IgD-negative memory B cell (primary cell): Measurements from ENCODE around the gene TEX54. TPM values are rescaled to one million over a fixed set of nuclear protein-coding genes. Genes with fewer than 3 reads are reported as not detected.

Source experiments
- H3K27ac Mint-ChIP-seq, 3 donors: one replicate each; pipeline ENCODE4 v1.8.0; 2020 to 2022; ENCODE audit warnings: mild to moderate bottlenecking in 3 of 3, mixed read lengths in 3 of 3, moderate library complexity in 1 of 3
- H3K27me3 Mint-ChIP-seq: one replicate; pipeline ENCODE4 v1.8.0; 2021; ENCODE audit warnings: mixed read lengths
- H3K36me3 Mint-ChIP-seq: one replicate; pipeline ENCODE4 v1.8.0; 2020; ENCODE audit warnings: mild to moderate bottlenecking, mixed read lengths
- H3K4me1 Mint-ChIP-seq, 3 donors: one replicate each; pipeline ENCODE4 v1.8.0; 2020 to 2022; ENCODE audit warnings: mixed read lengths in 3 of 3, mild to moderate bottlenecking in 1 of 3
- H3K4me3 Mint-ChIP-seq, 4 donors: one replicate each; pipeline ENCODE4 v1.8.0; 2020 to 2022; ENCODE audit warnings: mild to moderate bottlenecking in 4 of 4, mixed read lengths in 4 of 4, moderate library complexity in 3 of 4
- H3K9me3 Mint-ChIP-seq, 3 donors: one replicate each; pipeline ENCODE4 v1.8.0; 2020 to 2021; ENCODE audit warnings: mixed read lengths in 3 of 3, mild to moderate bottlenecking in 1 of 3
- polyA plus RNA-seq: library from polyadenylated mRNA; unstranded; fragments of 300-500 nt; fragmentation: Illumina TruSeq; gene quantifications from one replicate; pipeline ENCODE4 v1.2.3, GENCODE V29; 2021

Gene TEX54
- polyA plus RNA-seq, 1 donor from 2014 or later: not detected

DNA sequence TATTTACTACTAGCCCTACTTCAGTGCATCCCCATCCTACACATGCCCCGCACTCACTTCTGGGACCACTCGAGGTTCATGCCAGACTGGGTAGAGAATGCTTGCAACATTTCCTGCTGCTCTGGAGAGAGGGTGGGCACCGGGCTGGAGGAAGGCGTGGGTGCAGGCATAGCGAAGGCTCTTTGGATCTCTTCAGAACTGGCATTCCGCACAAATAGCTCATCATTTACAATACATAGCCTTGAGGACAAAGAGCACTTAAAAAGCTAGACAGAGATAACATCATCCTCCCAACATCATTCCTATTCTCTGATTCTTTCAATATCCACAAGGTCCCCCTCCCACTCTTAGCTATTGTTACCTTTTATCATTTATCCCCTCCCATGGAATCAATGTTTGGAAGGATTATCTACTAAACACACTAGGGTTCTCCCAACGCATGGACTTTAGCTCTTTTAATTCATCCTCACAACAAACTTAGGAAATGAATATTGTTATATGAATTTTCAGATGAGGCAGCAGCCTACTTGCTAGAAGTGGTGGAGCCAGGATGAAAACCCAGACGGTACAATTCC is 38.4 kb downstream of the TEX54 start:
- H3K4me1 Mint-ChIP-seq: peaks cover 5 to 22% (median 20%) of the 10 kb centered on the region in 3 donors
- H3K36me3 Mint-ChIP-seq: peaks cover 1% of the 10 kb centered on the region
- H3K4me3 Mint-ChIP-seq: peak overlapping the region in 1 of 4 donors; percentile 11
- no peaks in the 10 kb centered on the region for H3K27me3 Mint-ChIP-seq
- H3K9me3 Mint-ChIP-seq: no peaks in the 10 kb centered on the region
- H3K27ac Mint-ChIP-seq: peak overlapping the region; percentile 19 to 73 (median 60)

- Mint-ChIP-seq H3K27me3 (no peaks in the 10 kb centered on the region), H3K9me3 (no peaks in the 10 kb centered on the region), H3K27ac (peak overlapping the region; percentile 89 to 94 (median 89)), H3K4me3 (peak overlapping the region; percentile 89 to 98 (median 92)), H3K4me1 (peaks cover 9 to 32% (median 27%) of the 10 kb centered on the region in 3 donors), H3K36me3 (peaks cover 1% of the 10 kb centered on the region)
These were observed 40.5 kb downstream of the TEX54 start for GRCh38 chr11:62792202-62792575.

DNA sequence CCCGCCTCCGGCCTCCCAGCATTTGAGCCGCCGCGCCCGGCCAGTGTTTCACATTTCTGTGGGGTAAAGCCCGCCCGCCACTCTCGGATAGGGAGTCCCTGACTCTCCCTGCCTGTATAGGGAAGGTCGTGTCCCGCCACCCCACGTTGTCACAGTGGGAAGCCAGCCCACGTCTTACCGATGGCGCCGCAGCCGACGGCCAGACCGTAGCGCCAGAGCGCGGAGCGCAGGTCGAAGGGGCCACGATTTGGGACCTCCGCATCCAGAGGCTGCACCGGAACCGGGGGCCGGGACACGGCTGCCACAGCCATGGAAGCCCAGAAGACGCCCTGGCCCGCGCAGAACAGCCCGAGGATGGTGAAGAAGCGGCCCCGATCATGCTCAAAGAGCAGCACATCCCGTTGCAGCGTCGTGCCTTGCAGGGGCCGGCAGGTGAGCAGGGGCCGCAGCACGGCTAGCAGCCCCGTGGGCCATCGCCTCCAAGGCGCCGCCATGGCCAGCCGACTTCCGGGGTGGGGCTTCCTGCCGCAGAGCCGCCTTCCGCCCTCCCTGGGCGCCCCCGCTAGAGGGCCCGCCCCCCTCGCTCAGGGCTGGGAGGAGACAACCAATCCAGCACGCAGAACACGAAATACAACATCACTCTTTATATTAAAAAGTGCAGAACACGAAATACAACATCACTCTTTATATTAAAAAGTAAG is 41.0 kb downstream of the TEX54 start, which contains the start of gene TMEM223:
TSS of gene TMEM223 (minus strand) at position 506 of the 701 bp plus-strand sequence. CDS start at position 494, 12 bp downstream.
- H3K36me3 Mint-ChIP-seq: peaks cover 1% of the 10 kb centered on the region
- peaks cover 9 to 32% (median 29%) of the 10 kb centered on the region in 3 donors for H3K4me1 Mint-ChIP-seq
- no peaks in the 10 kb centered on the region for H3K27me3 Mint-ChIP-seq
- peak within 1 kb of the TSS; percentile 89 to 94 (median 89) for H3K27ac Mint-ChIP-seq
- no peaks in the 10 kb centered on the region for H3K9me3 Mint-ChIP-seq
- peak within 1 kb of the TSS; percentile 89 to 98 (median 92) for H3K4me3 Mint-ChIP-seq

DNA sequence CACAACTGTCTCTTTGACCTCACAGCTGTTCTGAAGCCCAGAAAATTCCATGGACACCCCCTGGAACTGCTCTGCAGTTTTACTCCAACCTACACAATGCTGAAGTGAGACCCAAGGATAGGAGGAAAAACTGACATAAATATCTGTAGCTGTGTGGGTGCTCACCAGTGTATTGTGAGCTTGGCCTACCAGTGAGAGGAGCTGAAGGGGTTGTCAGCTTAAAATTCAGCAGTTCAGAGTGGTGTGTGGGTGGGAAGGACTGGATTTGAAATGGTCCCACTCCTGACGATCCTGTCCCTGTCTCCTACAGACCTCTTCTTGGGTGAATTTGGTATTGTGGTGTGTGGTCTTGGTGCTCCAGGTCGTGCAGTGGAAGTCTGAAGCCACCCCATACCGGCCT is 43.1 kb downstream of the TEX54 start:
- H3K4me3 Mint-ChIP-seq: peak overlapping the region; percentile 85 to 98 (median 96)
- H3K27ac Mint-ChIP-seq: peak overlapping the region in 2 of 3 donors; percentile 80 to 94
- H3K9me3 Mint-ChIP-seq: no peaks in the 10 kb centered on the region
- H3K4me1 Mint-ChIP-seq: peaks cover 9 to 40% (median 37%) of the 10 kb centered on the region in 3 donors
- no peaks in the 10 kb centered on the region for H3K27me3 Mint-ChIP-seq
- peaks cover 1% of the 10 kb centered on the region for H3K36me3 Mint-ChIP-seq

GRCh38 chr11:62788991-62789390 is 43.6 kb downstream of the TEX54 start:
- H3K4me1 Mint-ChIP-seq: peaks cover 9 to 40% (median 37%) of the 10 kb centered on the region in 3 donors
- H3K27ac Mint-ChIP-seq: peak overlapping the region in 2 of 3 donors; percentile 51 to 94
- peaks cover under 1% of the 10 kb centered on the region for H3K36me3 Mint-ChIP-seq
- peak overlapping the region; percentile 85 to 98 (median 96) for H3K4me3 Mint-ChIP-seq
- H3K9me3 Mint-ChIP-seq: no peaks in the 10 kb centered on the region
- H3K27me3 Mint-ChIP-seq: no peaks in the 10 kb centered on the region

DNA sequence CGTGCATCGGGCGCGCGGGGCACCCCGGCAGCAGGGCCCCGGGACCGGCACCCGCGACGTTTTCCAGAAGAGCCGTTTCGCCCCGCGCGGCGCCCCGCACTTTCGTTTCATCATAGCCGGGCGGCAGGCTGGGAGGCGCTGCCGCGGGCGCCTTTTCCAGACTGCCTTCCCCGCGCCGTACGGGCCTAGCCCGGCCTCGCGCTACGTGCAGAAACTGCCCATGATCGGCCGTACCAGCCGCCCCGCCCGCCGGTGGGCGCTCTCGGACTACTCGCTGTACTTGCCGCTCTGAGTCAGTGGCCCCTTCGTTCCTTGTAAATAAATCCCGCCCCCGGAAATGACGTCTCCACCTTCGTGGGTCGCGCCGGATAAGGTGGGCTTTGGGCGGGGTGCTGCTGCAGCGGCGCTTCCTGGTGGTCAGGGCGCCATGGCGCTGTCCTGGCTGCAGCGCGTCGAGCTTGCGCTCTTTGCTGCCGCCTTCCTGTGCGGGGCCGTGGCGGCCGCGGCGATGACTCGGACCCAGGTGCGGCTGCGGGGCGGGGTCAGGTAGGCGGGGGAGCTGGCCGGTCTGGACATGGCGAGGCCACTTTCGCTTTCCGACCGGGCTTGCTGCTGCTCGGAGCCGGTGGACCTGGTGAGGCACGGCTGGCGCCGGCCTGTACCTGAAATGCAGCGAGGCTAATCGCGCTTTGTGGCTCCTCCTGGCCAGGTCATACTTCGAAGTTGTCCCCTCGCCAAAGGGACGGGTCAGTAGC is 45.5 kb downstream of the TEX54 start, which contains the start of gene TMEM179B:
TSS of gene TMEM179B (plus strand) at position 398 of the 755 bp plus-strand sequence. CDS start at position 428, 30 bp downstream.
- peaks cover 9 to 36% (median 32%) of the 10 kb centered on the region in 3 donors for H3K4me1 Mint-ChIP-seq
- H3K36me3 Mint-ChIP-seq: peaks cover 3% of the 10 kb centered on the region
- peak within 1 kb of the TSS; percentile 94 to 97 (median 94) for H3K27ac Mint-ChIP-seq
- peak within 1 kb of the TSS; percentile 95 to 98 (median 96) for H3K4me3 Mint-ChIP-seq
- H3K27me3 Mint-ChIP-seq: no peaks in the 10 kb centered on the region
- H3K9me3 Mint-ChIP-seq: no peaks in the 10 kb centered on the region

DNA sequence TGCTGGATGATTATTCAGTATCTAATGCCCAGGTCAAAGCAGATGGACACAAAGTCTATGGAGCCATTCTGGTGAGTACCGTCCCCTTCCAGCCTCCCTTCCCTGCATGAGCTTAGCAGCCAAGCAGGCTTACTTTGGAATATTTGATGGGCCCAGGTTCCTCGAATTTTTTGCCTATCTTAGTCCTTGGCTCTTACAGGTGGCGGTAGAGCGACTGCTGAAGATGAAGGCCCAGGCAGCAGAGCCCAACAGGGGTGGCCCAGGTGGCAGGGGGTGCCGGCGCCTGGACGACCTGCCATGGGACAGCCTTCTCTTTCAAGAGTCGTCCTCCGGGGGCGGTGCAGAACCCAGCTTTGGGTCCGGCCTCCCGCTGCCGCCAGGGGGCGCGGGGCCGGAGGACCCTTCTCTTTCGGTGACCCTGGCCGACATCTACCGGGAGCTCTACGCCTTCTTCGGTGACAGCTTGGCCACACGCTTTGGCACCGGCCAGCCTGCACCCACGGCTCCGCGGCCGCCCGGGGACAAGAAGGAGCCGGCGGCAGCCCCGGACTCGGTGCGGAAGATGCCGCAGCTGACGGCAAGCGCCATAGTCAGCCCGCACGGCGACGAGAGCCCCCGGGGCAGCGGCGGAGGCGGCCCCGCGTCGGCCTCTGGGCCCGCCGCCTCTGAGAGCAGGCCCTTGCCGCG is 46.2 kb downstream of the TEX54 start:
- no peaks in the 10 kb centered on the region for H3K9me3 Mint-ChIP-seq
- H3K4me3 Mint-ChIP-seq: peak overlapping the region; percentile 88 to 98 (median 93)
- peak overlapping the region; percentile 94 to 97 (median 94) for H3K27ac Mint-ChIP-seq
- H3K4me1 Mint-ChIP-seq: peaks cover 9 to 34% (median 26%) of the 10 kb centered on the region in 3 donors
- peaks cover 3% of the 10 kb centered on the region for H3K36me3 Mint-ChIP-seq
- H3K27me3 Mint-ChIP-seq: no peaks in the 10 kb centered on the region

GRCh38 chr11:62782753-62783152 is 49.9 kb downstream of the TEX54 start:
- H3K27ac Mint-ChIP-seq: peak overlapping the region in 1 of 3 donors; percentile 42
- no peaks in the 10 kb centered on the region for H3K27me3 Mint-ChIP-seq
- peak overlapping the region in 1 of 4 donors; percentile 50 for H3K4me3 Mint-ChIP-seq
- H3K4me1 Mint-ChIP-seq: peaks cover 2 to 16% (median 10%) of the 10 kb centered on the region in 3 donors
- H3K36me3 Mint-ChIP-seq: peaks cover 3% of the 10 kb centered on the region
- H3K9me3 Mint-ChIP-seq: no peaks in the 10 kb centered on the region

Other genes starting within 250 kb of the TEX54 start
- 19.2 TPM for gene TUT1, start 241.3 kb downstream of the TEX54 start, polyA plus RNA-seq
- gene MTA2, start 231.0 kb downstream of the TEX54 start, polyA plus RNA-seq: 32.9 TPM
- gene EML3, start 220.1 kb downstream of the TEX54 start, polyA plus RNA-seq: 13.8 TPM
- gene ROM1, start 219.6 kb downstream of the TEX54 start, polyA plus RNA-seq: 0.19 TPM
- 36.1 TPM for gene B3GAT3, start 210.9 kb downstream of the TEX54 start, polyA plus RNA-seq
- 112 TPM for gene GANAB, start 186.2 kb downstream of the TEX54 start, polyA plus RNA-seq
- gene INTS5, start 179.5 kb downstream of the TEX54 start, polyA plus RNA-seq: 30.9 TPM
- 96.3 TPM for gene C11orf98, start 167.6 kb downstream of the TEX54 start, polyA plus RNA-seq
- 6.3 TPM for gene CSKMT, start 167.5 kb downstream of the TEX54 start, polyA plus RNA-seq
- gene UQCC3, start 161.2 kb downstream of the TEX54 start, polyA plus RNA-seq: 13.7 TPM
- gene LBHD1, start 160.6 kb downstream of the TEX54 start, polyA plus RNA-seq: 6.2 TPM
- gene UBXN1, start 153.8 kb downstream of the TEX54 start, polyA plus RNA-seq: 228 TPM
- not detected for gene LRRN4CL, start 143.3 kb downstream of the TEX54 start, polyA plus RNA-seq
- gene BSCL2, start 125.4 kb downstream of the TEX54 start, polyA plus RNA-seq: 48.2 TPM
- 13.3 TPM for gene GNG3, start 125.2 kb downstream of the TEX54 start, polyA plus RNA-seq
- gene HNRNPUL2, start 105.4 kb downstream of the TEX54 start, polyA plus RNA-seq: 2.8 TPM
- 35.0 TPM for gene TTC9C, start 104.4 kb downstream of the TEX54 start, polyA plus RNA-seq
- gene ZBTB3, start 78.7 kb downstream of the TEX54 start, polyA plus RNA-seq: 5.0 TPM
- 202 TPM for gene POLR2G, start 71.3 kb downstream of the TEX54 start, polyA plus RNA-seq
- gene TAF6L, start 61.4 kb downstream of the TEX54 start, polyA plus RNA-seq: 12.2 TPM
- 101 TPM for gene TMEM179B, start 45.4 kb downstream of the TEX54 start, polyA plus RNA-seq
- 39.1 TPM for gene TMEM223, start 40.8 kb downstream of the TEX54 start, polyA plus RNA-seq
- 67.6 TPM for gene NXF1, start 27.4 kb downstream of the TEX54 start, polyA plus RNA-seq
- gene STX5, start 790 bp downstream of the TEX54 start, polyA plus RNA-seq: 39.8 TPM
- 57.5 TPM for gene WDR74, start 6.7 kb upstream of the TEX54 start, polyA plus RNA-seq
- gene SLC3A2, start 48.1 kb upstream of the TEX54 start, polyA plus RNA-seq: 111 TPM
- gene CHRM1, start 88.5 kb upstream of the TEX54 start, polyA plus RNA-seq: not detected
- not detected for gene SLC22A6, start 152.1 kb upstream of the TEX54 start, polyA plus RNA-seq
- not detected for gene SLC22A8, start 183.0 kb upstream of the TEX54 start, polyA plus RNA-seq